Stimulated activated naive B cell treated with anti-CD40 and anti-IgM and Interleukin-4, amounts not matched to agents 10 μg/mL and 1 μg/mL and 100 μg/mL, for 72 hours (primary cell): ENCODE data around the gene HCCS.
A peak's percentile ranks its signal among the peaks of the same experiment; 100 is the strongest.
"Not testable (repeated sequence)": the region's sequence is repeated elsewhere in the genome, so short reads cannot be mapped to it uniquely, and the experiment has no call there.

Experiments used
- ATAC-seq, 2 donors: fragments of 150-1000 bp; cut with Tn5 transposase; replicated peaks; 2 replicates each; pipeline ENCODE4 v1.10.0; 2021; ENCODE audit warnings: moderate library complexity in 1 of 2
- DNase-seq: peaks from one replicate; pipeline ENCODE4 v3.0.0; 2021
- H3K27ac Mint-ChIP-seq: one replicate; pipeline ENCODE4 v1.8.0; 2022; ENCODE audit warnings: mild to moderate bottlenecking, mixed read lengths
- H3K27me3 Mint-ChIP-seq, 2 donors: one replicate each; pipeline ENCODE4 v1.8.0; 2022; ENCODE audit warnings: mixed read lengths in 2 of 2
- H3K36me3 Mint-ChIP-seq, 2 donors: one replicate each; pipeline ENCODE4 v1.8.0; 2022; ENCODE audit warnings: mixed read lengths in 2 of 2, mild to moderate bottlenecking in 1 of 2
- H3K4me1 Mint-ChIP-seq, 2 donors: one replicate each; pipeline ENCODE4 v1.8.0; 2022; ENCODE audit warnings: mixed read lengths in 2 of 2, mild to moderate bottlenecking in 1 of 2
- H3K4me3 Mint-ChIP-seq, 2 donors: one replicate each; pipeline ENCODE4 v1.8.0; 2022; ENCODE audit warnings: mild to moderate bottlenecking in 2 of 2, mixed read lengths in 2 of 2, moderate library complexity in 1 of 2
- H3K9me3 Mint-ChIP-seq, 2 donors: one replicate each; pipeline ENCODE4 v1.8.0; 2022; ENCODE audit warnings: mixed read lengths in 2 of 2, mild to moderate bottlenecking in 1 of 2

HCCS gene

GRCh38 chrX:11105080-11105479 is 6.1 kb upstream of the HCCS start:
- no peak overlapping the region for H3K27ac Mint-ChIP-seq
- no peaks in the 10 kb centered on the region for H3K27me3 Mint-ChIP-seq
- H3K4me1 Mint-ChIP-seq: peaks cover 0 to 8% of the 10 kb centered on the region in 2 donors
- H3K36me3 Mint-ChIP-seq: peaks cover 0 to 5% of the 10 kb centered on the region in 2 donors
- no peaks in the 10 kb centered on the region for H3K9me3 Mint-ChIP-seq
- no peak overlapping the region for H3K4me3 Mint-ChIP-seq
- DNase-seq (no peak), ATAC-seq (no peak)

- H3K36me3 Mint-ChIP-seq: no peaks in the 10 kb centered on the region
- peaks cover 2% of the 10 kb centered on the region in 2 donors for H3K4me1 Mint-ChIP-seq
- no peaks in the 10 kb centered on the region for H3K27me3 Mint-ChIP-seq
- no peak overlapping the region for H3K27ac Mint-ChIP-seq
- H3K9me3 Mint-ChIP-seq: no peaks in the 10 kb centered on the region
- ATAC-seq (no peak), DNase-seq (no peak)
- no peak overlapping the region for H3K4me3 Mint-ChIP-seq
Measured at GRCh38 chrX:11108253-11108941, 2.7 kb upstream of the HCCS start.

GRCh38 chrX:11109968-11110367 is 1.2 kb upstream of the HCCS start:
- no peak for DNase-seq
- ATAC-seq: no peak
- Mint-ChIP-seq H3K4me1 (peaks cover 10 to 11% of the 10 kb centered on the region in 2 donors), H3K9me3 (no peaks in the 10 kb centered on the region), H3K27me3 (no peaks in the 10 kb centered on the region), H3K4me3 (no peak overlapping the region), H3K36me3 (peaks cover under 1 to 4% of the 10 kb centered on the region in 2 donors), H3K27ac (no peak overlapping the region)

DNA sequence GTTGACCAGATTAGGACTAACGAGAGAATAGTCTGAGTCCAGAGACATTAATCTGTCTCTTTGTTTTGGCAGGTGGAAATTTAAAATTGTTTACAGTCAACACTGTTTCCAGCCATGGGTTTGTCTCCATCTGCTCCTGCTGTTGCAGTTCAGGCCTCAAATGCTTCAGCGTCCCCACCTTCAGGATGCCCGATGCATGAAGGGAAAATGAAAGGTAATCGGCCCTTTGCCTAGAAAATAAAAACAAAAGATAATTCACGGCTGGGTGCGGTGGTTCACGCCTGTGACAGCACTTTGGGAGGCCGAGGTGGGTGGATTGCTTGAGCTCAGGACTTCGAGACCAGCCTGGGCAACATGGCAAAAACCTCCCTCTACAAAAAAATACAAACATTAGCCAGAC is 815 bp downstream of the HCCS start:
- peaks cover 5 to 8% of the 10 kb centered on the region in 2 donors for H3K36me3 Mint-ChIP-seq
- peak overlapping the region; percentile 99 for H3K27ac Mint-ChIP-seq
- H3K9me3 Mint-ChIP-seq: no peaks in the 10 kb centered on the region
- H3K4me3 Mint-ChIP-seq: peak overlapping the region; percentile 90 to 97
- DNase-seq (no peak), ATAC-seq (no peak)
- H3K4me1 Mint-ChIP-seq: peaks cover 11 to 12% of the 10 kb centered on the region in 2 donors
- no peaks in the 10 kb centered on the region for H3K27me3 Mint-ChIP-seq

- Mint-ChIP-seq H3K36me3 (peaks cover 5 to 8% of the 10 kb centered on the region in 2 donors), H3K9me3 (no peaks in the 10 kb centered on the region), H3K4me3 (peak overlapping the region; percentile 49 to 56), H3K4me1 (peaks cover 11 to 12% of the 10 kb centered on the region in 2 donors), H3K27ac (peak overlapping the region; percentile 70), H3K27me3 (no peaks in the 10 kb centered on the region)
- DNase-seq (no peak), ATAC-seq (no peak)
Measured at GRCh38 chrX:11113731-11114130, 2.6 kb downstream of the HCCS start.

DNA sequence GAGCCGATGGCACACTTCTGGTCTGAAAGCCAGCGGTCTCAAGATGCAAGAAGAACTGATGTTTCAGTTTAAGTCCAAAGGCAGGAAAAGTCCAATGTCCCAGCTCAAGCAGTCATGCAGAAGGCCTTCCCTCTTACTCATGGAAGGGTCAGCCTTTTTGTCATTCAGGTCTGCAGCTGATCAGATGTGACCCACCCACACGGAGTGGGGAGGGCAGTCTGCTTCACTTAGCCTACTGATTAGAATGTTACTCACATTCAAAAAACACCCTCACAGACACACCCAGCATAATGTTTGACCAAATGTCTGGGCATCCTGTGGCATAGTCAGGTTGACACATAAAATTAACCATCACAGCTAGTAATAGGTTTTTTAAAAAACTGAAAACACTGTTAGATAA is 6.6 kb downstream of the HCCS start:
- Mint-ChIP-seq H3K4me3 (no peak overlapping the region), H3K27ac (no peak overlapping the region), H3K27me3 (no peaks in the 10 kb centered on the region), H3K9me3 (no peaks in the 10 kb centered on the region), H3K36me3 (peaks cover 15 to 27% of the 10 kb centered on the region in 2 donors), H3K4me1 (peaks cover 12 to 18% of the 10 kb centered on the region in 2 donors)
- ATAC-seq (no peak), DNase-seq (no peak)

DNA sequence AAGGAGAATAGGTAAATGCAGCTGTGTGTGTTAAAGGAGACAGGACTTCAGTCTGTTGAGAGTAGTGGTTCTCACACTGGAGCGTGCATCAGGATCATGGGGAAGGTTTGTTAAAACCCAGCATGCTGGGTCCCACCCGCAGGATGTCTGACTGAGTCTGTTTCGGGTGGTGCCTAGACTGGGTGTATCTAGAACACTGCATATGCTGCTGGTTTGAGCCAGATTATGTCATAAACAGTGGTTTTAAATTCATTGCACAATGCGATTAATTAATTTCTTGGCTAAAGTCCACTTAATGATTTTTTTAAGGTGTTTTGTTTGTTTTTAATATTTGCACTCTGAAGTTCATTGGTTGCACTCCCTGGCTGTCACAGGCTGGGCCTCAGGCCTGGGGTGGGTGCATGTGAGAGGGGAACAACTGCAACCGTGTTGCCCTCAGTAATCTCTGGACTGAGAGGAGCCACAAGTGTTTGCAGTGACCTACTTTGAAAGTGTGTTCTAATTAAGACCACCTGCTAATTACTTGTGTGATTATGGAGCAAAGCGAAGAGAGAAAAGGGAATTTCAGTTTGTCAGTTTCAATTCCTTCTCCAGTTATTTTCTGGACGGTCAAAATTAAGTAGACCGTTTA is 8.3 kb downstream of the HCCS start:
- no peak for ATAC-seq
- no peak for DNase-seq
- H3K4me1 Mint-ChIP-seq: peaks cover 2 to 7% of the 10 kb centered on the region in 2 donors
- H3K36me3 Mint-ChIP-seq: peaks cover 14 to 30% of the 10 kb centered on the region in 2 donors
- peak overlapping the region; percentile 84 for H3K27ac Mint-ChIP-seq
- H3K27me3 Mint-ChIP-seq: no peaks in the 10 kb centered on the region
- H3K9me3 Mint-ChIP-seq: no peaks in the 10 kb centered on the region
- no peak overlapping the region for H3K4me3 Mint-ChIP-seq

DNA sequence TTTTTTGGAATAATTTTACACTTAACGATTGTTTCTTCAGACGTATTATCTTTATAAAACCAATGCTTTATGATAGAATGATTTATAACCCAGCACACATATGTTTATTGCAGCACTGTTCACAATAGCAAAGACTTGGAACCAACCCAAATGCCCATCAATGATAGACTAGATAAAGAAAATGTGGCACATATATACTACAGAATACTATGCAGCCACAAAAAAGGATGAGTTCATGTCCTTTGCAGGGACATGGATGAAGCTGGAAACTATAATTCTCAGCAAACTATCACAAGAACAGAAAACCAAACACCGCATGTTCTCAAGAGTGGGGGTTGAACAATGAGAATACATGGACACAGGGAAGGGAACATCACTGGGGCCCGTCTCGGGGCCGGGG is 12.0 kb downstream of the HCCS start:
- not testable (repeated sequence) for H3K27me3 Mint-ChIP-seq, H3K4me1 Mint-ChIP-seq, H3K9me3 Mint-ChIP-seq, H3K27ac Mint-ChIP-seq, DNase-seq, H3K4me3 Mint-ChIP-seq, ATAC-seq
- peaks cover 11 to 27% of the 10 kb centered on the region in 2 donors for H3K36me3 Mint-ChIP-seq

DNA sequence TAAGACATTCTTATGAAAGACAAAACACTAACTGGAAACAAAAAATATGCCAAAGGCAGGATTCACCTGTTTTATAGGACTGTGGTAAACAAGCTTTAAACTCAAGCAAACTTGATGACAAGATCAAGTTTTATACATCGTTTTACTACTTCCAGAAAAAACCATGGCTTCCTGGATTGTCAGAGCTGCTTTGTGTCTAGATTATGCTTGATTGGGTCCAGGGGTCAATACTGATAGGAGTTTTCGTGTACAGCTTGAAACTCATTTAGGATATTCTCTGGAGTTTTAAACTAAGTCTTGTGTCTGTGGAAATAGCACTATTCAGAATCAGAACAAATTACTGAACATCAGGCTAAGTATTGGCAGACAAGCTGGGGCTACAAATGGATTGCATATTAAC is 13.0 kb downstream of the HCCS start:
- Mint-ChIP-seq H3K9me3 (peaks cover 0 to 4% of the 10 kb centered on the region in 2 donors), H3K4me3 (no peak overlapping the region), H3K27ac (no peak overlapping the region), H3K27me3 (no peaks in the 10 kb centered on the region), H3K4me1 (peaks cover 0 to 7% of the 10 kb centered on the region in 2 donors), H3K36me3 (peaks cover 14 to 30% of the 10 kb centered on the region in 2 donors)
- ATAC-seq: no peak
- no peak for DNase-seq

- ATAC-seq (no peak), DNase-seq (no peak)
- Mint-ChIP-seq H3K4me1 (peaks cover 0 to 7% of the 10 kb centered on the region in 2 donors), H3K27me3 (no peaks in the 10 kb centered on the region), H3K4me3 (no peak overlapping the region), H3K9me3 (peaks cover 0 to 4% of the 10 kb centered on the region in 2 donors), H3K36me3 (peaks cover 14 to 29% of the 10 kb centered on the region in 2 donors), H3K27ac (no peak overlapping the region)
Measured at GRCh38 chrX:11125060-11125459, 13.9 kb downstream of the HCCS start.

DNA sequence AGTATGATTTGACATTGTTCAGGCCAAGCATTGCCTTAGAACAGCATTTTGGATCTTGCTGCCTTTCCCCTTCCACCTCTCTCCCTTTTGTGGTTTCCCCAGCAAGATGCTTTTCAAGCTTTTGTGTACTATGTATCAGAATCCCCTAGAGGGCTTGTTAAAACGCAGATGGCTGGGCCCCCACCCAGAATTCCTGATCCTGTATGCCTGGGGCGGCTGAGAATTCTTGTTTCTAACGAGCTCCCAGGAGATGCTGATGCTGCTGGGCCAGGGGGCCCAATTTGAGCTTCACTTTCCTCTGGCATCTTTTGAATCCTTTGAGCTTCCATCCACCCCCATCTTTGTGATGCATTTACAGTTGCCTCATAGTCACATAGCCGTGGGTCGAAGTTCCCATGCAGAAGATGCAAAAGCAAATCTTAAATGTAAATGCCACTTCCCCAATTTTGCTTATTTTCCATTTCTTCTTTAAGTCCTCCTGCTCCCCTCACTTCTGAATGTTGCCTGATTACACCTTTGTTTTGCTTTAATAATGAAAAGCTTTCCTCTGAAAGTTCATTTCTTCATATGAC is 18.5 kb downstream of the HCCS start:
- ATAC-seq: no peak
- no peak for DNase-seq
- no peak overlapping the region for H3K4me3 Mint-ChIP-seq
- H3K27ac Mint-ChIP-seq: no peak overlapping the region
- peaks cover 0 to 8% of the 10 kb centered on the region in 2 donors for H3K4me1 Mint-ChIP-seq
- H3K27me3 Mint-ChIP-seq: peaks cover 0 to 4% of the 10 kb centered on the region in 2 donors
- H3K36me3 Mint-ChIP-seq: peaks cover 9 to 18% of the 10 kb centered on the region in 2 donors
- H3K9me3 Mint-ChIP-seq: peaks cover 0 to 4% of the 10 kb centered on the region in 2 donors

GRCh38 chrX:11130136-11130535 is 19.0 kb downstream of the HCCS start:
- Mint-ChIP-seq H3K27ac (no peak overlapping the region), H3K36me3 (peaks cover 9 to 18% of the 10 kb centered on the region in 2 donors), H3K9me3 (peaks cover 0 to 4% of the 10 kb centered on the region in 2 donors), H3K4me1 (peaks cover 0 to 8% of the 10 kb centered on the region in 2 donors), H3K27me3 (peaks cover 0 to 4% of the 10 kb centered on the region in 2 donors), H3K4me3 (no peak overlapping the region)
- ATAC-seq (no peak), DNase-seq (no peak)

DNA sequence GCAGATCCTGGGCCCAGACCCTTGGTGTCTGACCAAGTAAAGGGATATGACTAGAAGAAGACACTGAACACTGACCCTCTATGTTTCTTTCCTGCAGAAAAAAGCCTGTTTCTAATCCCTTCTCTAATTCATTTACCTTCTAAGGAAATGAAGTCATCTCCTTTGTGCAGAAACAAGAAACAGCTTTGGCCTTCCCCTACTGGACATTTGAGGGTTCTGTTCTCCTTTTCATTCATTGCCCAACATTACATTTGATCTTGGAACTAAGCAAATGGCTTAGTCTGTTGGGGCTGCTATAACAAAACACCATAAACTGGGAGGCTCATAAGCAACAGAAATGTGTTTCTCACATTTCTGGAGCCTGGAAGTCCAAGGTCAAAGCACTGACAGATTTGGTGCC is 20.0 kb downstream of the HCCS start:
- Mint-ChIP-seq H3K27ac (no peak overlapping the region), H3K4me1 (peaks cover 0 to 8% of the 10 kb centered on the region in 2 donors), H3K36me3 (peaks cover 9 to 18% of the 10 kb centered on the region in 2 donors), H3K4me3 (no peak overlapping the region), H3K9me3 (peaks cover 0 to 4% of the 10 kb centered on the region in 2 donors), H3K27me3 (peaks cover 0 to 4% of the 10 kb centered on the region in 2 donors)
- DNase-seq (no peak), ATAC-seq (no peak)

DNA sequence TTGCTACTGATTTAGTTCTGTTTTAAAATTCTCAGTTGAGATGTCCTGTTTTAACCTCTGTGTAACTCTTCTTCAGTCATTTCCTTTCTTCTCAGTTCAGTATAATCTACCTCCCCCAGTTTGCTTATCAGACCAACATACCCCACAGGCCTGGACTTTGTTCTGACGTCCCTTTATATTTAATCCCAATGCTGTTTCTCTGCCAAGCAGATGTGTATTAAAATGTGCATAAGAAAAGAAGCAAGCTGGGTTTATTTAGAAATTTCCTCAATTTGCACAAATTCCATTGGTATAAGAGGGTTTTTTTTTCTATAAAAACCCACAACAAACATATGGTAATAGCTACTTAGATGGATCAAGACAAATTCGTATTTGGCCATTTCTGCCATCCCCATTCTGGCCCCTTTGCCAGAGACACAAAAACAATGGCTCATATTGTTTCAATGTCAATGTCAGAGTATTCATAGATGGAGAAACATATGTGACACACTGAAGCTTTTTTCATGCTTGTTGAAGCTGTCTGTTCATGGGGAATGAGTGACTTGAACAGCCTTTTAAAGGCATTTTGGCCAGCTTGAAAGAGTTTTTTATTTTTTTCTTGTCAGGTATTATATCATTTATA is 24.5 kb downstream of the HCCS start:
- no peaks in the 10 kb centered on the region for H3K9me3 Mint-ChIP-seq
- peaks cover 0 to 8% of the 10 kb centered on the region in 2 donors for H3K27me3 Mint-ChIP-seq
- no peak for ATAC-seq
- no peak overlapping the region for H3K27ac Mint-ChIP-seq
- no peak for DNase-seq
- H3K4me1 Mint-ChIP-seq: no peaks in the 10 kb centered on the region
- H3K36me3 Mint-ChIP-seq: peaks cover 5 to 7% of the 10 kb centered on the region in 2 donors
- no peak overlapping the region for H3K4me3 Mint-ChIP-seq
